Esophagus muscularis mucosa (tissue), 4 donors: ENCODE data around the gene ARMC9. TPM values are rescaled to one million over a fixed set of nuclear protein-coding genes. Genes with fewer than 3 reads are reported as not detected.

Experiments
- DNase-seq: peaks from one replicate; pipeline ENCODE4 v3.0.0-alpha.2; 2017; ENCODE audit errors: extremely low spot score
- H3K27ac ChIP-seq, 4 donors: fragments of 200-600 bp; sonication (generic); replicated peaks in 1 of 4; 1 replicate in 3 of 4; 2 replicates in 1 of 4; pipeline ENCODE4 v1.5.1; 2016 to 2019; ENCODE audit warnings: mild to moderate bottlenecking in 1 of 4
- H3K27me3 ChIP-seq, 4 donors: fragments of 200-600 bp; sonication (generic); one replicate each; pipeline versions ENCODE4 v1.5.1 to v1.6.0; 2016 to 2019
- H3K36me3 ChIP-seq, 4 donors: fragments of 200-600 bp; sonication (generic); one replicate each; pipeline ENCODE4 v1.5.1; 2016 to 2019
- H3K4me1 ChIP-seq, 4 donors: fragments of 200-600 bp; sonication (generic); one replicate each; pipeline ENCODE4 v1.5.1; 2016 to 2019
- H3K4me3 ChIP-seq, 4 donors: fragments of 200-600 bp; sonication (generic); 1 replicate in 2 of 4; 2 replicates in 2 of 4; pipeline ENCODE4 v1.5.1; 2016 to 2019; ENCODE audit warnings: mild to moderate bottlenecking in 4 of 4, moderate library complexity in 1 of 4
- H3K9me3 ChIP-seq, 4 donors: fragments of 200-600 bp; sonication (generic); 1 replicate in 3 of 4; 2 replicates in 1 of 4; pipeline ENCODE4 v1.5.1; 2016 to 2019
- CTCF ChIP-seq, 3 experiments: fragments of 200-600 bp in 2 of 3; fragments of 450-650 bp in 1 of 3; sonication (generic) in 2 of 3; IDR thresholded peaks; one replicate each; pipeline ENCODE4 v1.5.1; 2017 to 2019; ENCODE audit warnings: antibody characterized with exemption in 3 of 3, mild to moderate bottlenecking in 2 of 3, moderate library complexity in 1 of 3
- EP300 ChIP-seq: sonication (generic); formaldehyde crosslinking; IDR thresholded peaks from one replicate; pipeline ENCODE4 v1.6.1; 2017; ENCODE audit warnings: antibody characterized with exemption
- POLR2A ChIP-seq: fragments of 450-650 bp; IDR thresholded peaks from one replicate; pipeline ENCODE4 v1.6.1; 2017; ENCODE audit warnings: antibody characterized with exemption, moderate library complexity, mild to moderate bottlenecking, low read depth
- POLR2AphosphoS5 ChIP-seq, 2 donors: sonication (generic); formaldehyde crosslinking; IDR thresholded peaks; one replicate each; pipeline ENCODE4 v1.6.1; 2017; ENCODE audit warnings: antibody characterized with exemption in 2 of 2
- WGBS: methylation state at CpG from one replicate; pipeline ENCODE4 v1.1.5; 2018; 5-methylcytosine and 5-hydroxymethylcytosine counted together
- intact Hi-C: fragments of 100-400 bp; cut with DNase I; formaldehyde crosslinking; loops from one replicate; pipeline ENCODE4 v1.15.1; 2023
- total RNA-seq, 4 donors: library from RNA; depleted of rRNA; stranded (reverse); fragments of >200 nt; gene quantifications; one replicate each; pipeline versions ENCODE4 v1.1.0 to v1.2.1, GENCODE V29; 2016

ARMC9 gene
- total RNA-seq, 4 donors from 2014 or later: 119 to 262 (median 152) TPM

GRCh38 chr2:231204146-231204545 lies 5.7 kb downstream of the ARMC9 start:
- peaks cover 3 to 84% (median 77%) of the 10 kb centered on the region in 4 donors for H3K4me1 ChIP-seq
- no peaks in the 10 kb centered on the region for H3K27me3 ChIP-seq
- peaks cover 0 to 36% (median 9%) of the 10 kb centered on the region in 4 donors for H3K36me3 ChIP-seq
- 96% methylated on average over 3 of the region's 3 CpGs for WGBS
- H3K27ac ChIP-seq: peak overlapping the region; percentile 63 to 92 (median 88)
- no peak for DNase-seq
- TF ChIP-seq EP300 (no peak), CTCF (IDR thresholded peaks at IDR 0.05) (no peak), POLR2AphosphoS5 (IDR thresholded peaks at IDR 0.05) (peak in 1 of 2 donors; percentile 10)
- H3K4me3 ChIP-seq: peak overlapping the region in 1 of 4 donors; percentile 10
- intact Hi-C loops: no loop called here
- H3K9me3 ChIP-seq: no peaks in the 10 kb centered on the region

GRCh38 chr2:231204581-231204980 lies 6.2 kb downstream of the ARMC9 start:
- WGBS: 89% methylated on average over 5 of the region's 5 CpGs
- Histone ChIP-seq H3K36me3 (peaks cover 0 to 41% (median 11%) of the 10 kb centered on the region in 4 donors), H3K4me3 (peak overlapping the region in 1 of 4 donors; percentile 10), H3K4me1 (peaks cover 0 to 83% (median 74%) of the 10 kb centered on the region in 4 donors), H3K27me3 (no peaks in the 10 kb centered on the region), H3K9me3 (no peaks in the 10 kb centered on the region), H3K27ac (peak overlapping the region; percentile 63 to 92 (median 88))
- TF ChIP-seq POLR2A: no peak
- intact Hi-C loops: no loop called here
- DNase-seq: no peak

- Histone ChIP-seq H3K27me3 (no peaks in the 10 kb centered on the region), H3K4me1 (peaks cover 4 to 82% (median 72%) of the 10 kb centered on the region in 4 donors), H3K9me3 (no peaks in the 10 kb centered on the region), H3K36me3 (peaks cover 0 to 46% (median 15%) of the 10 kb centered on the region in 4 donors), H3K4me3 (no peak overlapping the region), H3K27ac (peak overlapping the region; percentile 59 to 92 (median 88))
- 60% methylated on average over 4 of the region's 4 CpGs for WGBS
- intact Hi-C loops: no loop called here
- DNase-seq: no peak
- no peak for TF ChIP-seq POLR2A
- no peak for TF ChIP-seq CTCF (IDR thresholded peaks at IDR 0.05)
- TF ChIP-seq EP300: no peak
- peak in 1 of 2 donors; percentile 11 for TF ChIP-seq POLR2AphosphoS5 (IDR thresholded peaks at IDR 0.05)
These were observed 9.3 kb downstream of the ARMC9 start for GRCh38 chr2:231207734-231208133.

DNA sequence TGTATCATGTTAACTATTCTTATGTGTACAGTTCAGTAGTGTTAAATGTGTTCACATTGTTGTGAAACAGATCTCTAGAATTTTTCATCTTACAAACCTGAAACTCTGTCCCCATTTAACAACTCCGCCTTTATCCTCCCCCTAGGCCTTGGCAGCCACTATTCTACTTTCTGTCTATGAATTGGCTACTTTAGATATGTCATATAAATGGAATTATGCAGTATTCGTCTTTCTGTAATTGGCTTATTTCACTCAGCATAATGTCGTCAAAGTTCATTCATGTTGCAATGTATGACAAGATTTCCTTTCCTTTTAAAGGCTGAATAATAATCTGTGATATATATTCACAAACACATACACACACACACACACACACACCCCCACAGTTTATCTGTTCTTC lies 12.4 kb downstream of the ARMC9 start:
- H3K4me1 ChIP-seq: peaks cover 4 to 79% (median 60%) of the 10 kb centered on the region in 4 donors
- TF ChIP-seq POLR2AphosphoS5 (IDR thresholded peaks at IDR 0.05): no peak
- TF ChIP-seq EP300: no peak
- TF ChIP-seq POLR2A: no peak
- no peak for TF ChIP-seq CTCF (IDR thresholded peaks at IDR 0.05)
- H3K27me3 ChIP-seq: no peaks in the 10 kb centered on the region
- 66% methylated on average over 3 of the region's 3 CpGs for WGBS
- H3K27ac ChIP-seq: peak overlapping the region; percentile 87 to 92 (median 90)
- no peak overlapping the region for H3K4me3 ChIP-seq
- H3K9me3 ChIP-seq: no peaks in the 10 kb centered on the region
- H3K36me3 ChIP-seq: peaks cover 0 to 62% (median 30%) of the 10 kb centered on the region in 4 donors
- no peak for DNase-seq
- intact Hi-C loops: no loop called here

- 31% methylated on average over 2 of the region's 2 CpGs for WGBS
- TF ChIP-seq CTCF (IDR thresholded peaks at IDR 0.05) (no peak), POLR2A (no peak), POLR2AphosphoS5 (IDR thresholded peaks at IDR 0.05) (no peak), EP300 (no peak)
These were observed 13.1 kb downstream of the ARMC9 start for GRCh38 chr2:231211486-231211885.

More at GRCh38 chr2:231211486-231211885, 13.1 kb downstream of the ARMC9 start:
- Histone ChIP-seq H3K4me3 (no peak overlapping the region), H3K27ac (peak overlapping the region; percentile 87 to 92 (median 90)), H3K9me3 (no peaks in the 10 kb centered on the region), H3K4me1 (peaks cover 4 to 74% (median 55%) of the 10 kb centered on the region in 4 donors), H3K27me3 (no peaks in the 10 kb centered on the region), H3K36me3 (peaks cover 0 to 69% (median 34%) of the 10 kb centered on the region in 4 donors)
- no peak for DNase-seq
- intact Hi-C loops: no loop called here
